Ramos (cell line): ENCODE data around the gene XAF1.
"Not testable (repeated sequence)": the region's sequence is repeated elsewhere in the genome, so short reads cannot be mapped to it uniquely, and the experiment has no call there.

Experiments used
- in situ Hi-C: fragments of 300-500 bp; cut with MboI; formaldehyde crosslinking; loops from one replicate; pipeline ENCODE4 v1.14.3; 2022; ENCODE audit warnings: low sequenced_read_pairs; ENCODE audit not compliant: unreplicated experiment

Gene XAF1

DNA sequence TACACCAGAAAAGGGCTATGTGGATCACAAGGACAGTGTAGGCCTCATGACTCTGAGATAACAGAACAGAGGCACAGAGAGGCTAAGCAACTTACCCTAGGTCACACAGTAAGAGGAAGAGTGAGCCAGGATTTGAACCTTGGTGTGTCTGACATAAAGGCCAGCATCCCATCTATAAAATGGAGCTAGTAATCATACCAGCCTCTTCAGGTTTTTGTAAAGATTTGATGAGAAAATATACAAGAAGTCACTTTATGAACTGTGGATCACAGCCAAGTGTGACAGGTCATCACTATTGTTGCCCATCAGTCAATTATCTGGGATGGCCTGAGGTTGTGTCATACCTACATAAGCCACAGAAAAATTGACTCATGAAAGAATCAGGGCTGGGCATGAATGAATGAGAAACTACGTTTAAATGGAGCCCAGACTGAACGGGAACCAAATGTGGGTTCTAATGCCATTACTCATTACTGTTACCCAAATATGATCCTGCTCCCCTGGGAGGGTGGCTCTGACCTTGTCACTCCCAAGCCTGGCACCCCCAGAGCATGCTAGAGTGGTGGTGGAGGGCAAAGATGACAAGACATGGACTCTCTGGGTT lies 41.1 kb downstream of the XAF1 start:
- in situ Hi-C loops, result no loop called here

DNA sequence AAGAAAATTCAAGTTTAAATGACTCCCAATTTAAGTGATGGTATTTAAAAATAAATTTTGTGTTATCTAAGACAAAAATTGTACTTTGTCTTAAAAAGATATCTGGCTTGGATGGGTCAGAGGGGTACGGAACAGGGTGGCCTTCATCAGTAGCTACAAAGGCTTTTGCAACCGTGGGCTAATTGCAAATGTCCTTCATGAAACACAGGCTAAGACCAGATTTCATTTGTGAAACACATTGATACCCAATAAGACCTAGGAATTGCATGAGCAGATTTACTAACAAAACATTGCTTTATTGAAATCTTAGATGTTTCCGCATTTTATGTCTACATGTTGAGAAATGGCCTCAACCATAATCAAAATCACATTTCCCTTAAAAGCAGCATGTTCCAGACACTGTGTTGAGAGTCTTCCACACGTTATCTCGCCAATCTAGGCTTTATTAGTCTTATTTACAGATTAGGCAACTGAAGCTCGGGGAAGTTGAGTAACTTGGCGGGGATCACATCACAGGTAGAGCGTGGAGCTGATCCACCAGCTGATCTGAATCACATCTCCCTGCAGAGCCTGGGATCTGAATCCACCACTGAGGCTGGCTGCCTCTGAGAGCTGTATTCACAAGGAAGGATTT lies 42.0 kb downstream of the XAF1 start:
- in situ Hi-C loops, result no loop called here

DNA sequence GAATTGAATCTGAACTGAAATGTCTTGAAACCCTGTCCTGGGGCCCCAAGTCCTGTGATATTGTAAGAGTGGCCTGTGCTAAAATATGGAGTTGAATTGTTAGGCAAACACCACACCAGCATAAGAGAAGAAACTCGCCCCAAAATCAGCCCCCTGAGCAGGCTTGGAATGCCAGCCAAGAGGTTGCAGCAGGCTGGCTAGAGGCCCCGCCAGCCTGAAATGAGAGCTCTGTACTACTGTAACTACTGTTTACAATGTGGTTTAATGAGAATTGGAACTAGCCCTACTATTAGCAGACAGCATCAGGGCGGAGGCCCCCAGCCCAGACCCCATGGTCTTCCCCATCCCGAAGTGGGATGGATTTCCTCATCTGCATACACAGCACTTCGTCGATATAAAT lies 43.9 kb downstream of the XAF1 start:
- in situ Hi-C loops, result no loop called here

GRCh38 chr17:6800422-6801027 lies 44.7 kb downstream of the XAF1 start:
- in situ Hi-C loops, result no loop called here

DNA sequence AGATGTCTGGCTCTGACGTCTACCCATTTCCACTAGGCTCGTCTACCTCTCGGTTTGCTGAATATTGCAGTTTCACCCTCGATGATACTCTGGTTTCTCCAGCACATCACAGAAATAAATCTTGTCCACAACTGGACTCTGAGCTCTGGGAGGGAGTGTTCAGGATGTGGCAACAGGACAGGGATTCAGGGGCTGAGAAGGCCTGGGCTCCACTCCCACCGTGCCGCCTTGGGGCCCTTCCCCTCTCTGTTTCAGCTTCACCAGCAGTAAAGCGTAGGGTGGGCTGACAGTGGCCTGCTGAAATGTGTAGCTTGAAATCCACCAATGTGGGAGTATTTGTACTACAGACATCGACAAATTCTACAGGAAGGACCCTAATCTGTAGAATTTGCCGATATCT lies 55.7 kb downstream of the XAF1 start:
- in situ Hi-C loops, result no loop called here

GRCh38 chr17:6812295-6812694 lies 56.4 kb downstream of the XAF1 start:
- in situ Hi-C loops, result no loop called here

- in situ Hi-C loops, result no loop called here
Observed at GRCh38 chr17:6815775-6816174, 59.9 kb downstream of the XAF1 start.

DNA sequence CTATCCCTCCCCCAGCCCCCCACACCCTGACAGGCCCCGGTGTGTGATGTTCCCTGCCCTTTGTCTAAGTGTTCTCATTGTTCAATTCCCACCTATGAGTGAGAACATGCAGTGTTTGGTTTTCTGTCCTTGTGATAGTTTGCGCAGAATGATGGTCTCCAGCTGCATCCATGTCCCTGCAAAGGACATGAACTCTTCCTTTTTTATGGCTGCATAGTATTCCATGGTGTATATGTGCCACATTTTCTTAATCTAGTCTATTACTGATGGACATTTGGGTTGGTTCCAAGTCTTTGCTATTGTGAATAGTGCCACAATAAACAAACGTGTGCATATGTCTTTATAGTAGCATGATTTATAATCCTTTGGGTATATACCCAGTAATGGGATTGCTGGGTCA lies 60.5 kb downstream of the XAF1 start:
- in situ Hi-C loops, result not testable (repeated sequence)

DNA sequence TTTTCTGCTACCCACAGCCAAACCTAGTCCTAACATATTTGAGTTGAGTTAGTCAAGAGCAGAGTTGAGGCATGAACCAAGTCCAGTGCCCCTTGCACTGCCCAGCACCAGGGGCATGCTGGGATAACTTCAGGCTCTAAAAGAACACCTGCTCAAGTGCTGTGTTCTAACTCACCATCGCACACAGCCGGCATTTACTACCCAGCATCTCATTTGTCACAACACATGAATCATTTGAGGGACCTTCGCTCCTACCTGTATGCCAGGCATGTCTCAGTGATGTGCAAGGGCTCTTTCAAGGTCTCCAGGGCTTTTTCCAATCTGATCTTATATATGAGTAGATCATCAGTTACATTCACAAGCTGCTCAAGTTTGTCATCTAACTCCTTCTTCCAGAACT lies 63.1 kb downstream of the XAF1 start:
- in situ Hi-C loops, result no loop called here

GRCh38 chr17:6823011-6823442 lies 67.2 kb downstream of the XAF1 start:
- in situ Hi-C loops, result no loop called here
